ENCODE measurements around the gene LIN9.
"Not testable (repeated sequence)": the region's sequence is repeated elsewhere in the genome, so short reads cannot be mapped to it uniquely, and the experiment has no call there.

The LIN9 gene

GRCh38 chr1:226209307-226210059 lies 99.5 kb downstream of the LIN9 start:
- no peak for DNase-seq (ENCODE audit: extremely low spot score)
- no peak for TF ChIP-seq CTCF (IDR thresholded peaks at IDR 0.05; ENCODE audit: control extremely low read depth, extremely low read depth, low read depth, missing control alignments)
- ChIA-PET POLR2A (no interaction called here), CTCF (interaction anchor here (4.8 kb wide), 1 partner anchor 10 kb away, joined by 53 read pairs; no protein-coding TSS in a partner anchor)

DNA sequence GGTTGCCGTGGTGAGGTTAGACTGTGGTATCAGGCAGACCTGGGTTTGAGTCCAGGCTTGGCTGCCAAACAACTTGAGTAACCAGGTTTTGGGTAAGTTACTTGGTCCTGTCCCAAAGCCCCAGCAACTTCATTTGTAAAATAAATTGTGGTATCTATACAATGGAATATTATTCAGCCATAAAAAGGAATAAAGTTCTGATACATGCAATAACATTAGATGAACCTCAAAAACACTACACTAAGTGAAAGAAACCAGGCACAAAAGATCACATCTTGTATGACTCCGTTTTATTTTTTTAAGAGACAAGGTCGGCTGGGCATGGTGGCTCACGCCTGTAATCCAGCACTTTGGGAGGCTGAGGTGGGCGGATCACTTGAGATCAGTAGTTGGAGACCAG lies 101.9 kb downstream of the LIN9 start:
- ChIA-PET CTCF (interaction anchor here (2.9 kb wide), 1 partner anchor 82 kb away, joined by 9 read pairs; no protein-coding TSS in a partner anchor), POLR2A (no interaction called here)
- DNase-seq (ENCODE audit: extremely low spot score): no peak
- no peak for TF ChIP-seq CTCF (IDR thresholded peaks at IDR 0.05; ENCODE audit: control extremely low read depth, extremely low read depth, low read depth, missing control alignments)

- no peak for DNase-seq (ENCODE audit: extremely low spot score)
- ChIA-PET POLR2A (no interaction called here), CTCF (interaction anchor here (2.9 kb wide), 1 partner anchor 80 kb away, joined by 9 read pairs; no protein-coding TSS in a partner anchor)
- TF ChIP-seq CTCF (IDR thresholded peaks at IDR 0.05; ENCODE audit: control extremely low read depth, extremely low read depth, low read depth, missing control alignments): no peak
These were observed 104.8 kb downstream of the LIN9 start for GRCh38 chr1:226204198-226204597.

GRCh38 chr1:226203655-226204054 lies 105.3 kb downstream of the LIN9 start:
- DNase-seq (ENCODE audit: extremely low spot score): no peak
- no peak for TF ChIP-seq CTCF (IDR thresholded peaks at IDR 0.05; ENCODE audit: control extremely low read depth, extremely low read depth, low read depth, missing control alignments)
- CTCF ChIA-PET: interaction anchor here (1.3 kb wide), 1 partner anchor 11 kb away, joined by 3 read pairs; no protein-coding TSS in a partner anchor
- POLR2A ChIA-PET: no interaction called here

GRCh38 chr1:226203240-226203639 lies 105.7 kb downstream of the LIN9 start:
- no peak for TF ChIP-seq CTCF (IDR thresholded peaks at IDR 0.05; ENCODE audit: control extremely low read depth, extremely low read depth, low read depth, missing control alignments)
- ChIA-PET POLR2A (no interaction called here), CTCF (interaction anchor here (1.2 to 9.9 kb wide), 6 partner anchors 8 to 130 kb away, joined by 3 to 186 read pairs (median 16); no protein-coding TSS in a partner anchor)
- no peak for DNase-seq (ENCODE audit: extremely low spot score)

DNA sequence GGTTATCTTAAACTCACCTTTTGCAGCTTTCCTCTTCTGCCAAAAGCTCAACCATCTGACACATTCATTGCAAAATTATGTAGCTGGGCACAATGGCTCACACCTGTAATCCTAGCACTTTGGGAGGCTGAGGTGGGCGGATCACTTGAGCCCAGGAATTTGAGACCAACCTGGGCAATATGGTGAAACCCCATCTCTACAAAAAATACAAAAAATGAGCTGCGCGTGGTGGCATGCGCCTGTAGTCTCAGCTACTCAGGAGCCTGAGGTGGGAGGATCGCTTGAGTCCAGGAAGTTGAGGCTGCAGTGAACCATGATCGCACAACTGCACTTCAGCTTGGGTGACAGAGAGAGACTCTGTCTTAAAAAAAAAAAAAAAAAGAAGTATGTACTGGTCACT lies 106.3 kb downstream of the LIN9 start:
- not testable (repeated sequence) for DNase-seq (ENCODE audit: extremely low spot score)
- ChIA-PET POLR2A (interaction anchor here (0.5 kb wide), 1 partner anchor 26 kb away, joined by 4 read pairs; no protein-coding TSS in a partner anchor), CTCF (interaction anchor here (1.1 to 9.9 kb wide), 8 partner anchors 8 to 135 kb away, joined by 3 to 186 read pairs (median 4); partner anchors contain the start of gene MIXL1)

DNA sequence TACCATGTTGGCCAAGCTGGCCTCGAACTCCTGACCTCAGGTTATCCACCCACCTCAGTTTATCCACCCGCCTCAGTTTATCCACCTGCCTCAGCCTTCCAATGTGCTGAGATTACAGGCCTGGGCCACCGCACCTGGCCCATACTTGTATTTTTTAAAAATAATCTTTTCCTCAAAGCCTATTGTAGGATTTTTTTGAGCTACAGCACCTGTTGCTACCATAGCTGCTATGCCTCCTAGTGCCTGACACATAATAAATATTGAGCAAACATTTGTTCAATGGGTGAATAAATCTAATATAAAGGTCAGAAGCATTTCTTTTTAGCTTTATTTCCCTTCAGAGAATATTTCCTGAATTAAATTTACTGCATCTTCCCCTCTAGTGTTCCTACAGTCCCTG lies 106.7 kb downstream of the LIN9 start:
- ChIA-PET CTCF (interaction anchor here (1.1 to 9.9 kb wide), 9 partner anchors 9 to 135 kb away, joined by 3 to 186 read pairs (median 4); partner anchors contain the start of genes LIN9 and MIXL1), POLR2A (interaction anchor here (0.5 to 0.6 kb wide), 2 partner anchors 19 to 25 kb away, joined by 4 to 7 read pairs; no protein-coding TSS in a partner anchor)
- DNase-seq (ENCODE audit: extremely low spot score): no peak
- TF ChIP-seq CTCF (IDR thresholded peaks at IDR 0.05; ENCODE audit: control extremely low read depth, extremely low read depth, low read depth, missing control alignments): no peak

Data from GM10248 (cell line).